Parathyroid adenoma (tissue), 2 donors: ENCODE data around the gene KCNMB1.

ENCODE experiments used
- H2AFZ ChIP-seq: fragments of 300-600 bp; sonication (generic); one replicate; pipeline ENCODE4 v1.7.0; 2017; ENCODE audit warnings: antibody characterized with exemption, mild to moderate bottlenecking
- H3K27ac ChIP-seq: fragments of 300-600 bp; sonication (generic); one replicate; pipeline ENCODE4 v1.7.0; 2017
- H3K27me3 ChIP-seq: fragments of 300-600 bp; sonication (generic); one replicate; pipeline ENCODE4 v1.7.0; 2017; ENCODE audit warnings: low read length; ENCODE audit not compliant: control insufficient read depth, insufficient read depth
- H3K36me3 ChIP-seq: fragments of 300-600 bp; sonication (generic); one replicate; pipeline ENCODE4 v1.7.0; 2017; ENCODE audit warnings: low read length; ENCODE audit not compliant: control insufficient read depth, insufficient read depth
- H3K4me1 ChIP-seq: fragments of 300-600 bp; sonication (generic); one replicate; pipeline ENCODE4 v1.7.0; 2017; ENCODE audit warnings: control low read depth
- H3K4me2 ChIP-seq: fragments of 300-600 bp; sonication (generic); one replicate; pipeline ENCODE4 v1.7.0; 2017; ENCODE audit warnings: low read length
- H3K4me3 ChIP-seq: fragments of 300-600 bp; sonication (generic); one replicate; pipeline ENCODE4 v1.7.0; 2017; ENCODE audit warnings: low read depth, low read length
- H3K79me2 ChIP-seq: fragments of 300-600 bp; sonication (generic); one replicate; pipeline ENCODE4 v1.7.0; 2017; ENCODE audit warnings: control low read depth
- H3K9ac ChIP-seq: fragments of 300-600 bp; sonication (generic); one replicate; pipeline ENCODE4 v1.7.0; 2017; ENCODE audit warnings: mild to moderate bottlenecking
- H3K9me3 ChIP-seq: fragments of 300-600 bp; sonication (generic); one replicate; pipeline ENCODE4 v1.7.0; 2017; ENCODE audit warnings: low read length; ENCODE audit not compliant: control insufficient read depth
- CTCF ChIP-seq: fragments of 300-600 bp; sonication (generic); IDR thresholded peaks from one replicate; pipeline ENCODE4 v1.7.0; 2017; ENCODE audit warnings: antibody characterized with exemption, mild to moderate bottlenecking
- donor health status: primary hyperparathyroidism.

The KCNMB1 gene

GRCh38 chr5:170388818-170389549 lies at the start of gene KCNMB1:
TSS of gene KCNMB1 (minus strand) at chr5:170389367. CDS start at chr5:170385447, 3,920 bp downstream.
- no peaks in the 10 kb centered on the region for H3K9me3 ChIP-seq
- H2AFZ ChIP-seq = no peak within 1 kb of the TSS
- no peak within 1 kb of the TSS for H3K4me3 ChIP-seq
- no peak within 1 kb of the TSS for H3K4me2 ChIP-seq
- no peak for TF ChIP-seq CTCF
- no peak within 1 kb of the TSS for H3K27ac ChIP-seq
- H3K4me1 ChIP-seq = no peaks in the 10 kb centered on the region
- H3K27me3 ChIP-seq = no peaks in the 10 kb centered on the region
- H3K9ac ChIP-seq = no peak within 1 kb of the TSS
- H3K79me2 ChIP-seq = no peaks in the 10 kb centered on the region
- H3K36me3 ChIP-seq = no peaks in the 10 kb centered on the region

- TF ChIP-seq CTCF = no peak
- Histone ChIP-seq H3K9ac (no peak overlapping the region), H3K27ac (no peak overlapping the region), H2AFZ (no peak overlapping the region), H3K4me1 (no peaks in the 10 kb centered on the region), H3K4me2 (no peak overlapping the region), H3K4me3 (no peak overlapping the region), H3K9me3 (no peaks in the 10 kb centered on the region), H3K36me3 (no peaks in the 10 kb centered on the region), H3K79me2 (no peaks in the 10 kb centered on the region), H3K27me3 (no peaks in the 10 kb centered on the region)
These were observed 49.4 kb upstream of the KCNMB1 start for GRCh38 chr5:170438581-170438980.

- Histone ChIP-seq H3K79me2 (no peaks in the 10 kb centered on the region), H3K4me1 (no peaks in the 10 kb centered on the region), H3K9me3 (no peaks in the 10 kb centered on the region), H3K36me3 (no peaks in the 10 kb centered on the region), H3K9ac (no peak overlapping the region), H3K27me3 (no peaks in the 10 kb centered on the region), H3K4me2 (no peak overlapping the region), H2AFZ (no peak overlapping the region), H3K4me3 (no peak overlapping the region), H3K27ac (no peak overlapping the region)
- TF ChIP-seq CTCF = no peak
These were observed 48.6 kb upstream of the KCNMB1 start for GRCh38 chr5:170437621-170438375.

- Histone ChIP-seq H3K9ac (no peak overlapping the region), H3K4me3 (no peak overlapping the region), H3K4me2 (no peak overlapping the region), H3K36me3 (no peaks in the 10 kb centered on the region), H3K27me3 (no peaks in the 10 kb centered on the region), H2AFZ (no peak overlapping the region), H3K9me3 (no peaks in the 10 kb centered on the region), H3K4me1 (no peaks in the 10 kb centered on the region), H3K27ac (no peak overlapping the region), H3K79me2 (no peaks in the 10 kb centered on the region)
- TF ChIP-seq CTCF = no peak
These were observed 47.2 kb upstream of the KCNMB1 start for GRCh38 chr5:170436335-170436734.
